ENCODE measurements around the gene ST7.

Gene ST7

DNA sequence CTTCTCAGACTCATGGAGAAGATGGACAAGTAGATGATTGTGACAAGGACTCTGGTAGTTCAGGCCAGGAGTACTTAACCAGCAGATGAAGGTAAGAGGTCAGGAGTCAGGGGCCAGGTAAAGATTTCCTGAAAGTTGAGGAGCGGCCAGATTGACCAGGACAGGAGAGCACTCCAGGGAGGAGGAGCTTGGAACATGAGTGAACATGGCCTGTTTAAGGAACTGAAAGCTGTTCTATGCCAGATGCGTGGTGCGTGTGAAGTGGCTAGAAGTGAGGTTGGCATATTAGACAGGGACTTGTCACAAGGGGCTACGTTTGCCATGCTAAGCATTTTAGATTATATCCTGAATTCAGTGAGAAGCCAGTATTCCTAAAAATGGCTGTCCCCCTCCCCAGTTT is 212.4 kb downstream of the ST7 start:
- DNase-seq, result no peak

DNA sequence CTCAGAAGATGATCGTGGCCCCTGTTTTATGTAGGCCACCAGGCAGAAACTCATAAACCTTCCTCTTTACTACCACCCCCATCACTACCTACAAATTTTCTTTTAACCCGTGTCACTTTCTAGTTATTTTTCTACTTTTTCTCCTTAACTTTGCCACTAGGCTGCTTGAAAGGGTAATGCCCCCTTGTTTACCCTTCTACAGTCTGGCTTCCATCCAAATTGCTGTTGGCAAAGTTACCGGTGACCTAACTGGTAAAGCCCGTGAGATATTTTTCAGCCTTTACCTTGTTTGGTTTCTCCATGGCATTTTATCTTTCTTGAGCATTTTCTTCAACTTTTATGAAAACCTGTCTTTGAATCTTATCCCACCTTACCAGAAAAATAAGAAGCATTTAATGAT is 216.6 kb downstream of the ST7 start:
- no peak for DNase-seq

DNA sequence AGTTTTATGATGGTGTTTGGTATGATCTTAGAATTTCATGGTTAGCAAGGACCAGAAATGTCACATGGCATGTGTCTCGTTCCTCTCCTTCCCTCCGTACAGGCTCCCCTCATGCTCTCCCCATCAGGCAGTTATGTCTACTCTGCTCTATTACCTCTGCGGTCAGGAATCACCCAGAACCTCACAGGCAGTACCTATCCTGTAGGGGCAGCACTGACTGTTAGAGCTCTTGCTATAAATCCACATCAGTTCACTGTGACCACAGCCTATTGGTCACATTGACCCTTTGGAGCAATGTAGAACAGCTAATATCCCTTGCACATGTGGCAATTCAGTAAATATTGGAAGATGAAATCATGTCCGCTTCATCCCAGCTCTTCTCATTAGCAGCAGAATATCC is 217.8 kb downstream of the ST7 start:
- DNase-seq, result no peak

DNA sequence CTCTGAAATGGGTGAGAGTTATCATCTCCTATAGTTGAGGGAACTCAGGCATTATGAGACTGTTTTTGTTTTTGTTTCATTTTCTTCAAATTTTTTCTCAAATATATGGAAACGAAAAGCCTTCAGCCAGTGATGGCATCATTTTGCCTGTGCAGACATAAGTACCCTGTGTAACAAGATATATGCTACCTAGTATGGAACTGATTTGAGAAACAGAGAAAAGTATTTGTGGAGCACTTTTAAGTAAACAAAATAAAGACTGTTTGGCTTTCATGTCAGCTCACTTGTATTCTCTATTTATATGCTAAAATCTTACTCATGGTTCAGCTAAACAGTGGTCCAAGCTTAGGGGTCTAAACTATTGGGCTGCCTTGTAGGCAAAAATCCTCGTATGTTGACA is 219.0 kb downstream of the ST7 start:
- no peak for DNase-seq

DNA sequence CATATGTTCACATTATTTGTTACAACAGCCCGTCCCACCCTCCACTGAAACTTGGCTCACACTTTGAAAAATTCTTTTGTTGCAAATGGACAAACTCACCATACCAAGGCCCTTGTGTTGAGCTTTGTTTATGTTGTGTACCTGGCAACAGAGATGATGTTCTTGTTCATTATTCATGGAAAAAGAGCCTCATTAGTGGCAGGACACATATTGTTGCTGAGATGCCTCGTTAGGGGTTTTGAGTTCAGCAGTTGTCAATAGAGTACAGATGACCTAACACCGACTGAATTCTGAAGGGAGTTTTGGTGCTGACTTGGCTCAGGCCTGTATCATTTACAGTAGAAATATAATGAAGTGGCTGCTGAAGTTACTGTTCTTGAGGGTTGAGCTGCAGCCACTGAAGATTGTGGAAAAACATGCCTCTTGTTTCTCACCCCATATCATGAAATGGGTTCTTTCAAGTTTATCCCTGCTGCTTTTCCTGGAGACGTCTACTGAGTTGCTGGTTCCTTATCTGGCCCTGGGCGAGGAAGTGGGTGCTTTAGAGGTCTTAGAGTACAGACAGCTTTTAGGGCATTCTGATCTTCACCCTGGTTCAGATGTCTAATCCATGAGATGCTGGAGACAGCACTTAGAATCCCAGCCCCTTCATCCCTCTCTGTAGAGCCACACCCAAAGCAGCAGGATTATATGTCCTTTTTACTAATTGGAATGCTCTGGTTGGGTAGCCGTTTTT is 219.9 kb downstream of the ST7 start:
- no peak for DNase-seq

DNA sequence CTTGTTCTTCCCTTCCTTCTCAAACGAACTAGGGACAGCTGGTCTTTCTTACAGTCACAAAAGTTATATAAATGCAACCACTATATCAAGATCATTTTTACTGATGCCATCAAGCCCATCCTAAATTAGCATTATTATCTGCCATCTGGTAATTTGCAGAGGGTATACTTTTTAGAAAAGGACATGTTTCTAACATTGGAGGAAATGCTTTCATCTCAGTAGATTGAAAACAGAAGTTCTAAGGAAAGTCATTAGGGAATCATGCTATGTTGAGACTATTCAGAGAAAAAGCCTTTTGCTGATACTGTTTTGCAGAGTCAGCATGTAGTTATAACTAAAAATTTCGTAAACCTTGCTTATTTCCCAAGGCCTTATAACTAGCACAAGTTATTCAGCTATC is 222.9 kb downstream of the ST7 start:
- DNase-seq, result no peak

DNA sequence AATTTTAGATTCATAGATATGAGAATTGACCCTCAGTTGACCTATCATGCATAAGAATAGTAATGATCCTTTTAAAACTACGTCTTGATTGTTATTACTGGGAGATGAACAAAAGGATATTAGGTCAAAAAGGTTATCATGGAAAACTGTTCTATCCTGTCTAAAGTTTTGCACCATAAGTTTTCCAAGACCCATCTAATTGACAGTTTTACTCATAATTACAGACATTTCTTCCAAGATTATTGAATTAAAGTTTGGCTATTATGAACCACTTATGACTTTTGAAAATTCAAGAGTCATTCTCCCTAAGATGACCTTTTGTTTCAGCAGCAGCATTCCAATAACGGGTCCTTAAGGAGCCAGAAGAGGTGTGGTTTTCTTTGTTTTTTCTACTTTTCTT is 225.3 kb downstream of the ST7 start:
- DNase-seq, result no peak

DNA sequence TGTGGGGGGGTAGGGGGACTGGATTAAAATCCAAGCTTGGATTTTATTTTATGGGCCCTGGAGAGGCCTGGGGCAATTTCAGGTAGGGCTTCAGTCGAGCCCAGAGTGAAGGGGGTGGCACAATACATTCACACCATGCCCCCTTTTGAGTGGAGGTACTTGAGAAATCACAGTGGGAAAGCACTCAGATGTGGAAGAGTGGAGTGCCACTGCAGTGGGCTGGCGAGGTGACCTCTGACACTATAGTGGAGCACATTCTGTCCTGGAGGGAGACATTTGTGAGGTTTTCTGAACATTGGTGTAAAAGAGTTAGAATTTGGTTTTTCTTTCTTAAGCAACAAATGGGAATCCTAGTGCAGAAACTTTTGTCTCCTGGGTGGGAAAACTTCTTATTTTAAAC is 226.4 kb downstream of the ST7 start:
- no peak for DNase-seq

DNA sequence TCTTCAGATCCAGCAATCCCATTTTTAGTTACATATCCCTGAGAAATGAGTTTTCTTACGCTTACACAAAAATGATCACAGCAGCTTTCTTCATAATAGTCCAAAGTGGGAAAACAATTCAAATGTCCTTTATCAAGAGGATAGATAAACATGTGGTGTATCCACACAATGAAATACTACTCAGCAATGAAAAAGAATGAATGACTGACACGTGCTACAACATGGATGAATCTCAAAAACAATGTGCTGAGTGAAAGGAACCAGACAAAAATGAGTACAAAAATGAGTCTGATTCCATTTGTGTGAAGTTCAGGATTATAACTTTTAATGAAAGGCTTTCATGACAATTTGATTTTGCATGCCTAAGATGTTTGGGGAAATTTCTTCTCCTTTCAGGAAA is 230.4 kb downstream of the ST7 start:
- no peak for DNase-seq

DNA sequence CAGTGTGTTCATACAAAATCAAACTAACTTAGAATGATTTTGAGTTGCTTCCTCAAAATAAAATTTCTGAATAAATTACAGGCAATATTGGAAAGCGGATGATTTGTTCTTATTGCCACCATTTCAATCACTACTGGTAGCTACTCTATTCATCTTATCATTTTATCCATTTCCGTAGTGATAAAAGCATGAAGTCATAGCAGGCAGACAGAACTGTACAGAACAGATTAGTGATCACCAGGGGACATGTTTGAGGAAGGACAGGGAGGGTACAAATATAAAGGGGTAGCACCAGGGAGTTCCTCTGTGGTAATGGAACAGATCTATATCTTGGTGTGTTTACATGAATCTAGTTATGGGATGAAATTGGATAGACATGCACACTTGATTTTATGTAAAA is 231.1 kb downstream of the ST7 start:
- DNase-seq, result no peak

DNA sequence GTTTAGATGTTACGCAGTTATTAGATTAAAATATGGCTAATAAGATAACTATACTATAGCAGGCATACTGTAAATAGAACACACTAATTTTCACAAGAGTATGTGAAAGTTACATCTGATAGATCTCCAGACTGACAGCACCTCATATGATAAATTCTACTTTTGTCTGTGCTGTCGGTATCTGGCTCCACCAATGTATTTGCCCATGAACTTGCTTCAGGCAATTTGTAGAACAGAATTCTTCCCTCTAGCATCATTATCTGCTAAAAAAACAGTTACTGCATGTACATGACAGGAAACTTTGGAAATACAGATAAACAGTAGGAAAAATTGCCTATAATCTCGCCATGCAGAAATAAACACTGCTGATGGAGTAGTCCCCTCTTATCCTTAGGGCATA is 231.8 kb downstream of the ST7 start:
- no peak for DNase-seq

DNA sequence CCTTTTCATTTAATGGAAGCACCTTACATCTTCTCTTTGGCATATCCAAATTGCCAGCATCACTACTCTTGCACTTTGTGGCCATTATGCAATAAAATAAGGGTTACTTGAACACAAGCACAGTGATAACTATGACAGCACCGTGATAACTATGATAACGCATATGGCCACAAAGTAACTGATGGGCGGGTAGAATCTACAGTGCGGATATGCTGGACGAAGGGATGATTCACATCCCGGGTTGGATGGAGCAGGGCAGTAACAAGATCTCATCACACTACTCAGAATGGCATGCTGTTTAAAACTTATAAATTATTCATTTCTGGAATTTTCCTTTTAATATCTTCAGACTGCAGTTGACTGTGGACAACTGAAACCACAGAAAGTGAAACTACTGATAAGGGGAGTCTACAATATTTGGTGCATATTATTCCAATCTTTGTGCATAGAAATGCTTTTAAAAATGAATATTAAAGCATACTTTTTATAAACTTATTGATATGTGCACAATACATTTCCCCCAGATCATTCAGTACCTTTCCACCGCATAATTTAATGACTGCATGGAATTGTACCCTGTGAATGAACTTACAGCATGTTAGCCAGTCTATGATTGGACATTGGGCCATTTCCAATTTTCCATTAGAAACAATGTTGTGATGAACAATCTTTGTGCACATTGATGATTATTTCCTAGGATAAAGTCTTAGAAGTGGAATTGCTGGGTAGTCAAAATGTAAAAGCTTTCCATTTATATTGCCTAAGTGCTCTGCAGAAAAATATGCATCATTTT is 233.1 kb downstream of the ST7 start:
- DNase-seq, result no peak

DNA sequence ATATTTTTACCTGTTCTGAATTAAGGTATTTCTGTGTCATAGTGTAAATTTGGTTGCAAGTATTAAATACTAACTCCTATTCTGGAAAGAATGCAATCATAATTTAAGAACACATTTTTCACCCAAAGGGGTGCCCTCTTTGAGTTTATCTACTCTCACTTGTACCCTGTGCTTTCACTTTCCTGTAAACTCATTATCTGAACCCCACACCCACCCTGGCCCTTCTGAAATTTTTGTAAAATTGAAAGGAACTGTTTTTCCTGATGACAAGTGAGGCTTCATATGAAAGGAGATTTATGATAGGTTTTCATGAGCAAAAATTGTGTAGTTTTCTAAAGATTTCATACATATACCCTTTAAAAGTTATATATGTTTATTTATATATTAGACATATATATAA is 235.1 kb downstream of the ST7 start:
- DNase-seq, result no peak

DNA sequence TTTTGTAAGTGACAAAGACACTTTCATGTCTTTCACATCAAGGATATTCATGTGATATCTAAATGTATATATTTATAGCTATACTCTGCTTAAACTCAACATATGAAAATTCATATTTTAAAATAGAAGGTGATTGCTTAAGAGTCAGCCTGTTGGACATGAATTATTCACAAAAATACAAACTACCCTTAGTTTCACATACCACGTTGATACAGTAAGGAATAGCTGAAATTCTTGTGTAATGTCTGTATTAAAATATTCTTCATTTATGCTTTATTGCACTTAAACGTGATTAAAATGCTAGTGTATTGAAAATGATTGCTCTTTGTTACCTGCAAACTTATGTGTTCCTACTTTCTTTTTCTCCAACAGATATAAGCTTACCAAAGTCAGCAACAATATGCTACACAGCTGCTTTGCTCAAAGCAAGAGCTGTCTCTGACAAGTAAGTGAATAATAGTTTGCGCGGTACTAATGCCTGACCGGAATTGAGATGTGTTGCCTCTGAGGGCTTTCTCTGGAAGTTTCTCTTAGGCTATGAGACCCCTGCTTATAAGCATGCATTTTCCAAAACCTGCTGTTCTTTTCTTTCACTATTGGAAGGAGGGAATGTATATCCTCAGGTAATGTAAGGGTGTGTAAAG is 235.8 kb downstream of the ST7 start:
- DNase-seq, result no peak

DNA sequence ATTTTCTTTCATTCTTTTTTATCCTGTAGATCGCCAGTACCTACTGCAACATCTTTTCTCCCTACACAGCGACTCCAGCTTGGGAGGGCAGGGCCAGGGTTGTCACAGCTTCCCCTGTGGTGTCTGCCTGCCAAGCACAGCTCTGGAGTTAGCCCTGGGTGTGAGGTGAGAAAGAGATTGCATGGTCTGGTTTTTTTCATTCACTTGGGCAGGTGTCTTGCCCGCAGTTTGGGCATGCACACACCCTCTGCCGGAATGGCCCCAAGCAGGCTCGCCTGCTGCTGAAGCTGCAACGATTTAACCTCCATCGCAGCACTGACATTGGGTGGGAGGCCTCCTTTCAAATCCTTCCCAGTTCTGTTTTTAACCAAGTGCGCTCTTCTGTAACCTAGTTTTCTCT is 236.8 kb downstream of the ST7 start:
- no peak for DNase-seq

DNA sequence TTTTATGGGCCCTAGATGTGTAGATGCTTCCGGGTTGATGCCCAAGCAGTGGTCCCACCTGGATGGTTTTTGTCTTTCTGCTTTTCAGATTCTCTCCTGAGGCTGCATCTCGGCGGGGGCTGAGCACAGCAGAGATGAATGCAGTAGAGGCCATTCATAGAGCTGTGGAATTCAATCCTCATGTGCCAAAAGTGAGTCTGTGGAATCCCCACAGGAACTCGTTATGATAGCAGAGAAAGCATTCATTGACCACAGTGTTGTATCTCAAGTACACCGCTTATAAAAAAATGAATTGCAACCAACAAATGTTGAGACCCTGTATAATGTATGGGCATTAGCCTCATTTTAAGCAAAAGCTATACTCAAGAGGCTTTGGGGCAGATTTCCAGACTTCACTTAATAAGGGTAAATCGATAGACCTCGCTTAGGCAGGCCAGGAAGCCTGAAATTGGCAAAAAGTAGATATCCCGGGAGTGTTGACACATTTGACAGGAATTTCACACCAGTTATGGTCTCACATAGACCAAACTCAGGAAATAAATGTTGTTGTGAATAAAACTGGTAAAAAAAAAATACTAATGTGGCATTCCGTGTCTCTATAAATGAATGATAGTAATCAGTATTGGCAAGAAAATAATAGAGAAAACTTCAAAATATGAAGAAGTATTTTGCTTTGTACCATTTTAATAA is 237.6 kb downstream of the ST7 start:
- no peak for DNase-seq

DNA sequence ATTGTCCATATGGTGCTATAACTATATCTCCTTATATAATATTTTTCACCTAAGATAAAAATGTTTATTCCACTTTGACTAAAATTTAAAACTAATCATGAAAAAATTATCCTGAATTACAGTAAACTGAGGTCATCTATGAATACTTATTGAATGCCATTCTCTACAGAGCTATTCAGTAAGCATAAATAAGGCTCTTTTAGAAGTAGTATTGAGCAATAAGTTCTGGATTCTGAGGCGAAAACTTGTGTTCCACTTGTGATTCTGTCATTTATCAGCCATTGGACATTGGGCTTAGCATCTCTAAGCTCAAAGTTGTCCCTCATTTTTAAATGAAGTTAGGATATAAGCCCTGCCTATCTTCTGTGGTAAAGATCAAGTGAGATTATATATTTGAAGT is 238.8 kb downstream of the ST7 start:
- no peak for DNase-seq

DNA sequence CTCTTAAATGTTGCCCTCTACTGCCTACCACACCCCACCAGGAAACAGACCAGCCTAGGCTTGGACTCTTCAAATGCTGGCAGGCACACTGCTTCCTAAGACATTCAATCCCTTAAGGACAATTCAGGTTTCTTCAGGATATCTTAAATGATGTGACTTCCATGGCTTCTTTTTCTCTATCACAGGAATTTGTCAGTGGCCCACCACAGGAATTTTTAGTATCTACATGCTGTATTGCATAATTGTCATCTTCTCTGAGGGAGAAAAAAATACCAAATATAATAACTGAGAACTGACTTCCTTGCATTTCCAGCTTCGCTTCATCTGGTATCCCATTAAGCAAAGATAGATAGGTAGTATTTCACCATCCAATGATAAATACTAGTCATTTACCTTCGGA is 240.3 kb downstream of the ST7 start:
- DNase-seq, result no peak

DNA sequence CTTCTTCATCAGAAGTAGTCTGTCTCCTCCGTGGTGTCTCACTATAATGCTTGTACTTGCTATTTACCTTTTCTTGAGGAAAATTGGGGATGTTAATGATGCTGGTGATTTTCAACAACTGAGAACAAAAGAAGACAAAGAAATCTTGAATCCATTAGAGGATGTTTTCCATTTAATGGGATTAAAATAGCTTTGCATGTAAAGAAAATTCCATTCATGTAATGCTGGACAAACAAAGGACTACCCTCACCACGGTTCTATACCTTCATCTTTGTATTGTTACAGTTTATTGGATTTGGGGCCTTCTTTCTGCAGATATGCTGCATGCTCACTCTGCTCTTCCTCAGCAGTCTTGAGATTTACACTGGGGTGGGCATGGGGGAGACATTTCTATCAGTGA is 241.1 kb downstream of the ST7 start:
- no peak for DNase-seq

DNA sequence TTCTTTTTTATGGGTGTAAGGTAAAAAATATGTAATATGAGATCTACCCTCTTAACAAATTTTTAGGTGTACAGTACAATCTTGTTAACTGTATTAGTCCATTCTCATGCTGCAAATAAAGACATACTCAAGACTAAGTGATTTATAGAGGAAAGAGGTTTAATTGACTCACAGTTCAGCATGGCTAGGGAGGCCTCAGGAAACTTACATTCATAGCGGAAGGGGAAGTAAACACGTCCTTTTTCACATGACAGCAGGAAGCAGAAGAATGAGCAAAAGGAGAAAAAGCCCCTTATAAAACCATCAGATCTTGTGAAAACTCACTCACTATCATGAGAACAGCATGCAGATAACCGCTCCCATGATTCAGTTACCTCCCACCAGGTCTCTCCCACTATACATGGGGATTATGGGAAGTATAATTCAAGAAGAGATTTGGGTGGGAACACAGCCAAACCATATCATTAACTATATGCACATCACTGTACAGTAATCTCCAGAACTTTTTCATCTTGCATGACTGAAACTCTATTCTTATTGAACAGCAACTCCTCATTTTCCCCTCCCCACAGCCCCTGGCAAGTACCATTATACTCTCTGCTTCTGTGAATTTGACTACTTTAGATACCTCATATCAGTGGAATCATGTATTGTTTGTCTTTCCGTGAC is 242.2 kb downstream of the ST7 start:
- DNase-seq, result no peak

DNA sequence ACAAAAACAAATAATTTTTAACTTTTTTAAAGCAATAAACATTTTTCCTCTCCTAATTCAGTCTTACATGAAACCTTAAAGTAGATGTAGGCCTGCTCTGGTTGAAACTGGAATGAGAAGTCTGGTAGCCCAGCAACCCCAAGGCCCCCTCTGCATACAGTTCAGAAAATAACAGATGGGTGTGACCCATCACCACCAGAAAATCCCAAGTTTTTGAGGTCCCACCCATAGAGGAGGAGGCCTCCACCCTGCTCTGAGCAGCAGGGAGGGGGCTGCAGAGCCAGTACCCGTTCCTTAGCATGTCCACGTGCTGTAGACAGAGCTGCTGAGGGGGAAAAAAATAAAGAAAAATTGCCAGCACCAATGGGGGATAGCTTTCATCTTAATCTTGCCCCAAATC is 246.8 kb downstream of the ST7 start:
- DNase-seq, result no peak

DNA sequence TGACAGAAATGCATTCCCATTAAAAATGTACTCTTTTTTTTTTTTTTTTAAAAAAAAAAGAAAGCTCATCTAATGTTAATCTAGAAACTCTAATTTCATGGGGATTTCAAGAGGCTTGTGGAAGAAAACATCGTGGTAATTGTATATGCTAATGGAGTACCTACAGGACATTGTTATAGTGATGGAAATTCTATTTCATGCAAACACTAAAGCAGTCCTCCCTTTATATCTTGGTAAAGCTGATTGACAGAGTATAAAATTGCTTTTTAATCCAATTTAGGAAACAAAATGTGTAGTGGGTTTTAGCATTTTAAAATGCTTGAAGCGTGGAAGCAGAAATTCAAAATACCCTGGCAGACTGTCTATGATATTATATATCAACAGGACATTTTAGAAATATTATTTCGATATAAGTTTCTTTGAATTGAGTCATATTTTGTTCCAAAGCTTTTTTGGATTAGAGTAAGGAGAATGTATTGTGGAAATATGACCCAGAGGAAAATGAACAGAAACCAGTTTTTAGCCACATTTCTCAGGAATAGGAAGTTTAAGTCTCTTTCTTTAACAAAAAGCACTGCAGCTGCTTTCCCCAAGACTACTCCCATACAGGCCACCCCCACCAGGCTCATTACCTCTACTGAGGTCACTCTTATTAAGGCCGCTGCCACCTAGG is 247.6 kb downstream of the ST7 start:
- no peak for DNase-seq

DNA sequence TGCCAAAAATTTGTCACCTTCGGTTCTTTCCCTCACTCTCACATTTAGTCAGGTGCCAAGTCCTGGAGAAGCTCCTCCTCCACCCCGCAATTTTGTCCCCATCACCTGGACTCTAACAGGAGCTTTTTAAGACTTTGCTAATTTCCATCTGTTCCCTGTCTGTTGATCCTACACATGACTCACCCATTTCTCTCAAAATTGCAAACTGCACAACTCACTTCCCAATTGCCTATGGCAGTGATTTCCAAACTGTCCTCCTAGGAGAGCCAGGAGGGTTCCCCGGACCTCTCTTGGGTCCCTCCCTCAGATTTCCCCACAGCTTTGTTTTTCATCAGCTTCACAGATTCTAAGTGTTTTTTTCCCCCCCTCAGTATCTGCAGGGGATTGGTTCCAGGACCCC is 249.2 kb downstream of the ST7 start:
- DNase-seq, result no peak
